IMR-90 (cell line): Measurements from ENCODE around the gene SLC27A6. TPM values are rescaled to one million over a fixed set of nuclear protein-coding genes. Genes with fewer than 3 reads are reported as not detected.

Experiments
- ATAC-seq: fragments of 200-7000 bp; cut with Tn5 transposase; 2 replicates; pipeline ENCODE4 v1.9.1; 2020; ENCODE audit warnings: low read depth, mild to moderate bottlenecking, moderate library complexity
- BruUV-seq: library from RNA; stranded (reverse); fragments of 400-500 nt; replicated peaks from 2 replicates; lab custom pipeline; 2021; lab: Mats Ljungman, UMichigan
- CTCF ChIA-PET: fragments of 300-600 bp; formaldehyde crosslinking; extraction: SDS; loops from one replicate; lab custom pipeline; 2021; ENCODE audit warnings: antibody characterized with exemption; lab: Yijun Ruan, JAX
- POLR2A ChIA-PET: fragments of 300-600 bp; sonication (Branson Sonifier 250); formaldehyde crosslinking; loops from one replicate; lab custom pipeline; 2022; ENCODE audit warnings: antibody characterized with exemption; ENCODE audit not compliant: unreplicated experiment; lab: Charles Lee
- DNase-seq: peaks from one replicate; pipeline ENCODE4 v3.0.0; 2013
- H2AFZ ChIP-seq: replicated peaks from 2 replicates; pipeline ENCODE3; 2013; ENCODE audit warnings: low read length, mild to moderate bottlenecking; ENCODE audit not compliant: poor library complexity
- H2AK5ac ChIP-seq: 2 replicates; pipeline ENCODE4 v1.6.1; 2013; ENCODE audit warnings: low read depth, low read length, inconsistent platforms
- H2AK9ac ChIP-seq: replicated peaks from 2 replicates; pipeline ENCODE3; 2013; ENCODE audit warnings: mild to moderate bottlenecking, low read depth, low read length, moderate library complexity; ENCODE audit not compliant: poor library complexity
- H2BK120ac ChIP-seq: 2 replicates; pipeline ENCODE4 v1.6.1; 2013; ENCODE audit warnings: low read depth, low read length, inconsistent platforms
- H2BK15ac ChIP-seq: 3 replicates; pipeline ENCODE4 v1.6.1; 2013; ENCODE audit warnings: low read depth, low read length, inconsistent platforms
- H2BK20ac ChIP-seq: 2 replicates; pipeline ENCODE4 v1.6.1; 2013; ENCODE audit warnings: low read depth, mild to moderate bottlenecking, inconsistent platforms, low read length, moderate library complexity
- H2BK5ac ChIP-seq: 2 replicates; pipeline ENCODE4 v1.6.1; 2013; ENCODE audit warnings: mild to moderate bottlenecking, low read depth, low read length, inconsistent platforms; ENCODE audit not compliant: poor library complexity, severe bottlenecking
- H3K14ac ChIP-seq: replicated peaks from 2 replicates; pipeline ENCODE4 v1.6.1; 2013; ENCODE audit warnings: low read depth, low read length, inconsistent platforms
- H3K18ac ChIP-seq: 2 replicates; pipeline ENCODE4 v1.6.1; 2013; ENCODE audit warnings: low read depth, low read length, control low read depth
- H3K23ac ChIP-seq: 2 replicates; pipeline ENCODE4 v1.6.1; 2013; ENCODE audit warnings: low read depth, low read length, inconsistent platforms
- H3K27ac ChIP-seq: 2 replicates; pipeline ENCODE4 v1.5.1; 2013; ENCODE audit warnings: mild to moderate bottlenecking, control low read depth, low read length; ENCODE audit not compliant: insufficient read depth
- H3K27me3 ChIP-seq: 2 replicates; pipeline ENCODE4 v1.6.1; 2013; ENCODE audit warnings: low read length; ENCODE audit not compliant: control insufficient read depth, insufficient read depth
- H3K36me3 ChIP-seq: 2 replicates; pipeline ENCODE4 v1.6.1; 2013; ENCODE audit warnings: low read length, mixed read lengths; ENCODE audit not compliant: control insufficient read depth, insufficient read depth
- H3K4ac ChIP-seq: 2 replicates; pipeline ENCODE4 v1.6.1; 2013; ENCODE audit warnings: low read depth, low read length, inconsistent platforms
- H3K4me1 ChIP-seq: 2 replicates; pipeline ENCODE4 v1.6.1; 2013; ENCODE audit warnings: low read length, mixed read lengths; ENCODE audit not compliant: control insufficient read depth, insufficient read depth
- H3K4me2 ChIP-seq: 2 replicates; pipeline ENCODE4 v1.6.1; 2013; ENCODE audit warnings: low read depth, mild to moderate bottlenecking, control low read depth, low read length, moderate library complexity
- H3K4me3 ChIP-seq: 2 replicates; pipeline ENCODE4 v1.5.1; 2013; ENCODE audit warnings: low read depth, mild to moderate bottlenecking, control low read depth, low read length, moderate library complexity; ENCODE audit not compliant: insufficient read depth
- H3K56ac ChIP-seq: 2 replicates; pipeline ENCODE4 v1.6.1; 2013; ENCODE audit warnings: low read length, inconsistent platforms; ENCODE audit not compliant: insufficient read depth; ENCODE audit errors: extremely low read depth
- H3K79me1 ChIP-seq, 2 experiments: 2 replicates each; pipeline ENCODE4 v1.6.1; 2013; ENCODE audit warnings: low read length in 2 of 2, inconsistent platforms in 1 of 2, low read depth in 1 of 2
- H3K9ac ChIP-seq: 2 replicates; pipeline ENCODE4 v1.6.1; 2013; ENCODE audit warnings: low read depth, low read length, control low read depth
- H3K9me1 ChIP-seq: 2 replicates; pipeline ENCODE4 v1.6.1; 2013; ENCODE audit warnings: low read length, inconsistent platforms; ENCODE audit not compliant: insufficient read depth
- H3K9me3 ChIP-seq: 2 replicates; pipeline ENCODE4 v1.6.1; 2013; ENCODE audit warnings: low read length; ENCODE audit not compliant: control insufficient read depth, insufficient read depth
- H4K20me1 ChIP-seq: 2 replicates; pipeline ENCODE4 v1.6.1; 2013; ENCODE audit warnings: low read length, inconsistent platforms; ENCODE audit not compliant: insufficient read depth
- H4K5ac ChIP-seq: 2 replicates; pipeline ENCODE4 v1.6.1; 2013; ENCODE audit warnings: mild to moderate bottlenecking, low read depth, low read length, control low read depth
- H4K8ac ChIP-seq, 2 experiments: 2 replicates each; pipeline ENCODE4 v1.6.1; 2013; ENCODE audit warnings: low read depth in 2 of 2, low read length in 2 of 2, control low read depth in 1 of 2, inconsistent platforms in 1 of 2
- H4K91ac ChIP-seq: 2 replicates; pipeline ENCODE4 v1.6.1; 2013; ENCODE audit warnings: low read depth, low read length, inconsistent platforms; ENCODE audit not compliant: insufficient read depth
- BHLHE40 ChIP-seq: fragments of 150-350 bp; IDR thresholded peaks from 2 replicates; pipeline ENCODE4 v1.6.1; 2016; ENCODE audit warnings: mild to moderate bottlenecking, low read depth, low read length
- CEBPB ChIP-seq: IDR thresholded peaks from 2 replicates; pipeline ENCODE4 v1.6.1; 2012; ENCODE audit warnings: low read depth, low read length, improper control_type of control experiment
- CHD1 ChIP-seq: IDR thresholded peaks from 2 replicates; pipeline ENCODE4 v1.6.1; 2012; ENCODE audit warnings: low read depth, low read length, improper control_type of control experiment
- CTCF ChIP-seq: conservative IDR thresholded peaks from 2 replicates; pipeline ENCODE4 v1.5.1; 2012; ENCODE audit warnings: mild to moderate bottlenecking, low read depth, low read length, improper control_type of control experiment
- ELK1 ChIP-seq: fragments of 150-350 bp; IDR thresholded peaks from 2 replicates; pipeline ENCODE4 v1.6.1; 2016; ENCODE audit warnings: low read depth, mild to moderate bottlenecking, low read length, moderate library complexity, borderline replicate concordance
- FOS ChIP-seq: fragments of 150-350 bp; IDR thresholded peaks from 2 replicates; pipeline ENCODE4 v1.6.1; 2016; ENCODE audit warnings: low read depth, low read length
- MAFK ChIP-seq: IDR thresholded peaks from 2 replicates; pipeline ENCODE4 v1.6.1; 2012; ENCODE audit warnings: low read depth, low read length, improper control_type of control experiment
- MAZ ChIP-seq: IDR thresholded peaks from 2 replicates; pipeline ENCODE4 v1.6.1; 2012; ENCODE audit warnings: low read depth, mild to moderate bottlenecking, low read length, improper control_type of control experiment, moderate library complexity, borderline replicate concordance
- MXI1 ChIP-seq: IDR thresholded peaks from 2 replicates; pipeline ENCODE4 v1.6.1; 2012; ENCODE audit warnings: low read depth, mild to moderate bottlenecking, low read length, moderate library complexity, borderline replicate concordance
- NFE2L2 ChIP-seq: fragments of 150-350 bp; IDR thresholded peaks from 2 replicates; pipeline ENCODE4 v1.6.1; 2016; ENCODE audit warnings: low read depth, mild to moderate bottlenecking, low read length
- POLR2A ChIP-seq: IDR thresholded peaks from 2 replicates; pipeline ENCODE4 v1.6.1; 2012; ENCODE audit warnings: mild to moderate bottlenecking, low read depth, low read length
- RAD21 ChIP-seq: IDR thresholded peaks from 2 replicates; pipeline ENCODE4 v1.6.1; 2012; ENCODE audit warnings: low read length, improper control_type of control experiment
- RCOR1 ChIP-seq: IDR thresholded peaks from 2 replicates; pipeline ENCODE4 v1.6.1; 2012; ENCODE audit warnings: mild to moderate bottlenecking, low read length, improper control_type of control experiment; ENCODE audit not compliant: insufficient replicate concordance
- RFX5 ChIP-seq: IDR thresholded peaks from 2 replicates; pipeline ENCODE4 v1.8.0; 2012; ENCODE audit warnings: low read depth, mild to moderate bottlenecking, low read length, moderate library complexity
- SMC3 ChIP-seq: fragments of 150-350 bp; IDR thresholded peaks from 2 replicates; pipeline ENCODE4 v1.6.1; 2016; ENCODE audit warnings: low read depth, mild to moderate bottlenecking, antibody characterized with exemption, low read length, moderate library complexity
- USF2 ChIP-seq: fragments of 150-350 bp; IDR thresholded peaks from 2 replicates; pipeline ENCODE4 v1.6.1; 2017; ENCODE audit warnings: mild to moderate bottlenecking, antibody characterized with exemption, low read length, low read depth
- WGBS, 2 experiments: methylation state at CpG; one replicate each; pipeline versions ENCODE4 v1.1.5 to v1.1.7; 2013; ENCODE audit warnings: missing lambda C conversion rate in 2 of 2; ENCODE audit not compliant: insufficient read length in 1 of 2; ENCODE audit errors: extremely low coverage in 2 of 2; 5-methylcytosine and 5-hydroxymethylcytosine counted together
- dilution Hi-C: fragments of 300-500 bp; cut with HindIII; formaldehyde crosslinking; loops from one replicate; pipeline ENCODE4 v1.14.3; 2018; ENCODE audit warnings: low sequenced_read_pairs; ENCODE audit not compliant: unreplicated experiment
- in situ Hi-C: fragments of 300-500 bp; cut with MboI; formaldehyde crosslinking; loops from 3 replicates; pipeline ENCODE4 v1.14.3; 2019; ENCODE audit warnings: low sequenced_read_pairs, inconsistent platforms, mixed read lengths
- intact Hi-C: fragments of 100-400 bp; cut with micrococcal nuclease; formaldehyde crosslinking; loops from 2 replicates; pipeline ENCODE4 v1.10.0; 2022
- polyA plus RNA-seq, 3 experiments: library from polyadenylated mRNA; depleted of rRNA; stranded (reverse); fragments of >200 nt; gene quantifications; 2 replicates each; pipeline ENCODE4 v1.2.3, GENCODE V29; 2012; ENCODE audit warnings: low replicate concordance in 1 of 3
- total RNA-seq: library from RNA; depleted of rRNA; stranded (reverse); fragments of >200 nt; gene quantifications from 2 replicates; pipeline ENCODE4 v1.2.3, GENCODE V29; 2012

Gene SLC27A6
- total and polyA plus RNA-seq, 2 of the 4 experiments (the other 2 are of a cell fraction) = under 0.01 to 0.02 TPM

GRCh38 chr5:129080766-129081165 is 115.5 kb downstream of the SLC27A6 start:
- H3K27me3 ChIP-seq = no peaks in the 10 kb centered on the region
- no peaks in the 10 kb centered on the region for H3K4me1 ChIP-seq
- H3K36me3 ChIP-seq = no peaks in the 10 kb centered on the region
- H3K14ac ChIP-seq = no peak overlapping the region
- DNase-seq (no peak), ATAC-seq (no peak)
- TF ChIP-seq CEBPB (no peak), RAD21 (no peak), POLR2A (no peak), RCOR1 (no peak), MAZ (no peak), NFE2L2 (no peak), SMC3 (no peak), RFX5 (no peak), CTCF (no peak), FOS (no peak), ELK1 (no peak), BHLHE40 (no peak), USF2 (no peak), MXI1 (no peak), MAFK (no peak), CHD1 (no peak)
- no TSS peak for BruUV-seq
- intact Hi-C loops = no loop called here
- no peak overlapping the region for H4K91ac ChIP-seq
- dilution Hi-C loops = no loop called here
- ChIA-PET POLR2A (no interaction called here), CTCF (no interaction called here)
- H2BK120ac ChIP-seq = no peak overlapping the region
- no peak overlapping the region for H2AK9ac ChIP-seq
- no peak overlapping the region for H2AFZ ChIP-seq
- no peak overlapping the region for H3K56ac ChIP-seq
- no peak overlapping the region for H3K4me2 ChIP-seq
- no peak overlapping the region for H2AK5ac ChIP-seq
- no peak overlapping the region for H3K23ac ChIP-seq
- no peaks in the 10 kb centered on the region for H3K9me3 ChIP-seq
- in situ Hi-C loops = no loop called here
- H2BK15ac ChIP-seq = no peak overlapping the region
- no peak overlapping the region for H3K27ac ChIP-seq
- no peak overlapping the region for H3K18ac ChIP-seq
- no peak overlapping the region for H3K4ac ChIP-seq
- H4K20me1 ChIP-seq = no peaks in the 10 kb centered on the region
- no peak overlapping the region for H2BK5ac ChIP-seq
- H3K4me3 ChIP-seq = no peak overlapping the region
- no peak overlapping the region for H4K8ac ChIP-seq
- H4K5ac ChIP-seq = no peak overlapping the region
- no CpG with 5 or more reads among the region's 7 CpGs for WGBS, 2 experiments
- no peak overlapping the region for H2BK20ac ChIP-seq
- H3K9me1 ChIP-seq = no peaks in the 10 kb centered on the region
- no peak overlapping the region for H3K9ac ChIP-seq
- no peaks in the 10 kb centered on the region for H3K79me1 ChIP-seq
